Epithelial cell of proximal tubule (primary cell): ENCODE data around the gene TRIP11. TPM values are rescaled to one million over a fixed set of nuclear protein-coding genes. Genes with fewer than 3 reads are reported as not detected.

Experiments
- DNase-seq: peaks from one replicate; pipeline ENCODE4 v3.0.0-alpha.2; 2011; ENCODE audit warnings: low read depth
- H3K4me3 ChIP-seq: 2 replicates; pipeline ENCODE4 v1.5.1; 2011; ENCODE audit warnings: low read depth, mild to moderate bottlenecking, low read length
- CTCF ChIP-seq: conservative IDR thresholded peaks from 2 replicates; pipeline ENCODE4 v1.5.1; 2012; ENCODE audit warnings: low read depth, mild to moderate bottlenecking, low read length
- total RNA-seq: library from RNA; depleted of rRNA; stranded (reverse); fragments of >200 nt; gene quantifications from 2 replicates; pipeline ENCODE4 v1.2.3, GENCODE V29; 2015

TRIP11 gene
- total RNA-seq, 1 donor from 2014 or later, result 12.0 TPM

DNA sequence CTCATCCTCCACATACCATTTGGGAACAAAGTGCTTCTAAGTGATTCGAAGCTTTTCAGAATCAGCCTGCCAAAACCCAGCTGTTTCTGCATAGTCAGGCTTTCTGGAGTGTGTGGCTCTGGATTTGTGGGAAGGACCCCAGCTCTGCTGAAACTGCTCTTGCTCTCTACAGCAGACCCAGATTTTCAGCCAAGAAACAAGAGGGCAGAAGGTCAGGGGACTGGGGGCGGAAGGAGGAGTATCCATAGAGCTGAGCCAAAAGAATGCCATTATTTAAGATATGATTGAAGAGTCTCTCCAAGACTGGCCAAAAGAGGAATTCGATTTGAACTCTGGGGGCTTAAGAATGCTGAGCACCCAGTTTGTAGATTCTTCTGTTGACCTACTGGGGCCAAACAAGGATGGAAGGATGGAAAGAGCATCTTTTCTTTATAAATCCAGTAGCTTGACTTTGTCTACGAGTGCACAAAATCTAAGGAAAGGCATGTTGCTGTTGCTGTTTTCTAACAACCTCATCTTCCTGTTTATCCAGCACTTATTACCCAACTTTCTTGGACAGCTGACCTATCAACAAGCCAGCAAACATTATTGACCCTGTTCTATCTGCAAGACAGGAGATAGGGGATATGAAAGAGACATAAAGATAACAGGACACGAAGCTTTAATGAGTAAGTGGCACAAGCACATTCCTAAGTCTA is 121.5 kb downstream of the TRIP11 start:
- no peak overlapping the region for H3K4me3 ChIP-seq
- TF ChIP-seq CTCF, result no peak
- no peak for DNase-seq

Other genes with a start within 250 kb of the TRIP11 start
- gene TC2N, start 172.5 kb downstream of the TRIP11 start, total RNA-seq, result 3.0 and 5.1 TPM in 2 replicates
- 2.2 and 4.8 TPM in 2 replicates for gene FBLN5, start 92.4 kb downstream of the TRIP11 start, total RNA-seq
- 15.0 and 23.1 TPM in 2 replicates for gene ATXN3, start 66.5 kb upstream of the TRIP11 start, total RNA-seq
- gene NDUFB1, start 81.6 kb upstream of the TRIP11 start, total RNA-seq, result 174 and 316 TPM in 2 replicates
- 35.5 and 35.6 TPM in 2 replicates for gene CPSF2, start 81.9 kb upstream of the TRIP11 start, total RNA-seq